GM19238 (cell line): ENCODE measurements around the gene DIS3L2.
A peak's percentile ranks its signal among the peaks of the same experiment; 100 is the strongest.

ENCODE experiments used
- DNase-seq: peaks from one replicate; pipeline ENCODE4 v3.0.0; 2011; ENCODE audit warnings: low spot score; ENCODE audit not compliant: insufficient read length

Gene DIS3L2

DNA sequence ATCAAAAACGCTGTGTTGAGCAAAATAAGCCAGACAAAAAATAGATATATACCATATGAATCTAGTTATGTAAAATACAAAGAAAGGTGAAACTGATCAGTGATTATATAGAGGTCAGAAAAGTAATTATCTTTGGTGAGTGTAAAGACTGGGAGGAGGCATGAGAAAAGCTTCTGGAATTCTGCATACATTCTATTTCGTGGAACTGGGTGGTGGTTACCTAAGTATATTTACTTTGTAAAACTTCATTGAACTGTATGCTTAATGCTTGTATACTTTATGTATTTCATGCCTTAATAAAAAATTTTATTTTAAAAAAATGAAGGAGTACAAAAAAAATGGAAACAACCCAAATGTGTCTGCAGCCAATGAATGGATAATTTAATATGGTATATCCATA is 263.9 kb downstream of the DIS3L2 start:
- DNase-seq = no peak

DNA sequence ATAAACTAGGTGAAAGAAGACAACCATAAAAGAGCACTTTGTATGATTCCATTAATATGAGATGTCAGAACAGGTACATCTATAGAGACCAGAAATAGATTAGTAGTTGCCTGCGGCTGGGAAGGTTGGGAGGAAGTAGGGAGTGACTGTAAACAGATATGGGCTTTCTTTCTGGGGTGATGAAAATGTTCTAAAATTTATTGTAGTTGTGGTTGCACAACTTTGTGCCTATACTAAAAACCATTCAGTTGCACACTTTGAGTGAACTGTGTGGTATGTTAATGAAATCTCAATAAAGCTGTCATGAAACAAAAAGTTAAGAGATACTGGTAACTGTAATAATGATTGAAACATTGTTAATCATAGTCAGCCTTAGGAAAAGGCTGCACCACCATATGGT is 264.4 kb downstream of the DIS3L2 start:
- no peak for DNase-seq

DNA sequence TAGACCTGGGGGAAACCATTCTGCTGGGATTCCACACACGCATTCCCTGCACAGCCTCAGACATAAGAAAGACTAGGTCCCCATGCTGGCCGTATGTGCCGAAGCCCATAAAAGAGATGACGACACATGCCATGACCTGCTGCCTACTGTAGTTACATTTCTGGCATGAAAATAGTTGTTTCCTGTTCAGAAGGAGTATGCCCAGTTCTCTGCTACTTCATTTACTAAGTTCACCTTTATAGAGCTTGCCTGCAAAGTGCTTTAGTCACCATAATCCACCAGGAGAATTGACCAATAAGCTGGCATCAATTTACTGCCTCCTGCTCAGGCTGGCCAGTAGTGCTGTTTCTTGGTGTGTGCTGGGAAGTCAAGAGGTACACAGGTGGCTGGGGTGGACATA is 266.8 kb downstream of the DIS3L2 start:
- no peak for DNase-seq

DNA sequence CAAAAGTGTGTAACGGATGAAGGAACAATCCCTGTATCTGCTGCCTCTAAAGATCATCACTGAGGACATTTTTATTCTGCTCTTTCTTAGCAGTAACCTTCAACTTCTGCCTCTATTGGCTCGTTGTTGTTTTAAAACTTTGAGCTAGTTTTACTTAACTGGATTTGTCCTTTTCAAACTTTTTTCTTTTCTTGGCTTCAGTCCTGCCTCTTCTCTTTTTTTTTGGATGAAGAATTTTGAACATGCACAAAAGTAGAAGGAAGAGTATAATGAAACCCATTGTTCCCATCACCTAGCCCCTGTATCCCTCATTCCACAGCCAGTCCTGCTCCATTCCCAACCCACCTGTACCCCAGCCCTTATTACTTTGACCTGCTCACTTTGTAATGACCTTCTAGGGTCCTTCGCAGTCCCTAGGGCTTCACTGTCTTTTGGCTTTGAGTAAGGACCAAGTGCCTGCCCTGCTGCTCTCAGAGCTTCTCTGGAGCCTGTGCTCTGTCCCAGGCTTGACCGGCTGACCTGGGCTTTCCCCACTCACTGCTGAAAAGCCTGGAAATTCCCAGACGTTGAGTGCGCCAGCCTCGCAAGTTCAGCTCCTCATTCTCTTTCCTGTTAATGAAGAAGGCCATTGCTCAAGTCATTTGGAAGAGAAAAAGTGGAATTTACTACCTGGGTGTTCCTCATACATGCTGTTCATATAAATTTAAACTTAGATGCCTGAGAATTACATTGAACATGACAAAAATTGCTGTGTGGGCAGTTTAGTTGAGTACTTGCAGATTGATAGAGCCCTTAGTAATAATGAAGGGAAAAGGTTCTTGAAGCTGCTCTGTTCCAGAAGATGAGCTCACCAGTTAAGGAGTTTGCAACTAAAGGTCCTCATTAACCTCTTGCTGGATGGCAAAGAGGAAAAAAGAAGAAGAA is 267.7 kb downstream of the DIS3L2 start:
- DNase-seq = no peak

DNA sequence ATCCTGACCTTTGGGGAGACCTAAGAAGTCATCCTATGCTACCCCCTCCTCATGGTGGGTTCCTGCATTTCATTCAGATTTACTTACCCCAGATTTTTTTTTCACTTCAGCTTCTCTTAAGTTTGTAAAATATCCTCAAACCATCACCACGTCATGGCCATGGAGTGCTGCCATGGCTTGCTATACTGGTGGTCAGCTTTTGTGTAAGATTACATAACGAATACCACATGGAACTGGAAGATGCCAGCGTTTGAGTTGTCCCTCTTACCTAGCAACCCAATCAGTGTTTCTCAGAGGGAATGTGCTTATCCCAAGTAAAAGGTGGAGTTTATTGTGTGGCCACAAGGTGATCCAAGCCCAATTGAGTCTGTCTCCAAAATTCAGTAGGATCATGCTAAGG is 268.4 kb downstream of the DIS3L2 start:
- no peak for DNase-seq

DNA sequence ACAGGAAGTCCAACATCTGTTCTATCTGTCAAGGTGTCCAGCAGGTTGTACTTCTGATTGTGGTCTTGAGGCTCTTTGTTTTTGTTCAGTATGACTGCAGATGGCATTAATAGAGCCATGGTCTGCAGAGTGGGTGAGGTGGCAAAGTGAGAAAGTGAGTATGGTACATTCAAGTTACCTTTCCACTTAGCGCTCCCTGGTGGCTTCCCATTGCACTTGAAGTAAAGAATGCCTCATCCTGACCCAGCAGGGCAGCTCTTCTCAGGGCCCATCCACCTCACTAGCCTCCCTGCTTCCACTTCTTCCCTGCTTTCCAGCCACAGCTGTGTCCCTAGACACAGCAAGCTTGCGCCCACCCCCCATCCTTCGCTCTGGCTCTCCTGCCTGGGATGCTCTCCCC is 269.0 kb downstream of the DIS3L2 start:
- no peak for DNase-seq

DNA sequence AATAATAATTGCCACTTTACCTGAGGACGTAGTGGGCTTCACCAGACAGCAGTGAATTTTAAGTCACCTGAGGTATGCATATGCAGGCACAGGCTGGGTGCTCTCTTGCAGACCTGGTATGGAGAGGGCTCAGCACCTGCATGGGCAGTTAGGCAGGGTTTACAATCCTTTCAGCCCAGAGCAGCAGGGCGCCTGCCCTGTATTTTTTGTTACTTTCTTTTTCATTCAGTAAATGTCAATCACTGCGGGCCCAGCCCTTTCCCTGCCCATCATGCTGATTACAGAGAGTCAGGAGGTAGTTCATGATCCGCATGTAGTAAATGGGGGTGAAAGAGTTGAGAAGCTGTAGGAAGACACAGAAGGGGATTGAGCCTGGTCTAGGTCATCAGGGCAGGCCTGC is 270.0 kb downstream of the DIS3L2 start:
- no peak for DNase-seq

DNA sequence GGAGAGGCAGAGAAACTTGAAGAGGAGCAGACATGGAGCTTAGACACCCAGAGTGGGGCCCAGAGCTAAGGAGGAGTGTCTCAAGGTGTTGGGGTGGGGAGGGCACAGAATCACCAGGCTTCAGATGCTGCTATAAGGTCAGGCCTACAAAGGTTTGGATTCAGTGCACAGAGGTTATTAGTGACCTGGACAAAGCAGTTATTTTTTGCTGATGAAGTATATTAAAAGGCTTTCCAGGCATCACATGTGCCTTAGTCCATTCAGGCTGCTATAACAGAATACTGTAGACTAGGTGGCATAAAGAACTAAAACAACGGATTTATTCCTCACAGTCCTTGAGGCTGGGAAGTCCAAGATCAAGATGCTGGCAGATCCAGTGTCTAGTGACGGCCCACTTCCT is 271.4 kb downstream of the DIS3L2 start:
- DNase-seq = no peak

DNA sequence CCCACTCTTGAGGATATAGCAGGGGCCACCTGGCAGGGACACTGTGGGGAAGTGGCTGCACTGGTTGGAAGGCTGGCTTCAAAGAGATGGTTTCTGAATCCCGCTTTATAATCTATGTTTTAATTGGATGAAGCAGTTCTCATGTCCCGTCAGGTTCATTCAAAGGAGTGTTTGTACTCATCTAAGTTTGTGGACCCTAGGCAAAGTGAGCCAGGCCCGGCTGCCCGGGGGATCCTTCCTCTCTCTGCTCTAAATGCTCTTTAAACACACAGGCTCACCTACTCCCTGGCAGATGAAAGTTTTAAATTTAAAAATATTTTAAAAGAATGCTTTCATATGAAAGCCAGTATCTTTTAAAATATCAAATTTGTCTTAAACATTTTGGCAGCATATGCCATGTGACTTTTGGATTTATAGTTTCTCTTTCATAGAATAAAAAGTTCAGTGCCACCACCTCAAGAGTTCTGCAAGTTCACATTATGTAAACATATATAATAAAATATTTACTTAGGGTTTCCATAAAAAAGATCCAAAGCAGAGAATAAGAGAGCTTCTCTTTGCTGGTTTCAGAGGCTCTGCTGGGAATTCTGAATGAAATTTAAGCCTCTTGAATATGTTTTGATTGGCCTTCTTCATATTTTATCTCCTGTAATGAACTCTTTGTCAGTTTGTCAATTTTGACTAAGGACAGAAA is 273.6 kb downstream of the DIS3L2 start:
- DNase-seq = no peak

DNA sequence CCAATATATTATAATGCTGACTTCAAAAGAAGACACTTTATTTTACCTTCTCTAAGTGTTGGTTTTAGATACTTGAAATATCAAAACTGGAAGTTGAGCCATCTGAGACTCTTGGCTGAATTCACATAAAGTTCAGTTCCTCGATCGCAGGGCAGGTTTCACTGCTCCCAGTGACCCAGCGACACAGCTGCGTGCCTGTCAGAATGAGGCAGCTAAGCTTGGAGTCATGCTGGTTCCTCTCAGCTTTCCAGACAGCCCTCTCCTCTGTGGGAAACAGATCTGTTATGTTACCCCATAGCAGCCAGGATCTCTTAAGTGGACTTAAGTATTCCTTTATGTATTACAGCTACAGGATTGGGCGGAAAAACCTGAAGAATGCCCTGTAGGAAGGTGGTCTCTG is 274.2 kb downstream of the DIS3L2 start:
- peak; percentile 34 for DNase-seq

DNA sequence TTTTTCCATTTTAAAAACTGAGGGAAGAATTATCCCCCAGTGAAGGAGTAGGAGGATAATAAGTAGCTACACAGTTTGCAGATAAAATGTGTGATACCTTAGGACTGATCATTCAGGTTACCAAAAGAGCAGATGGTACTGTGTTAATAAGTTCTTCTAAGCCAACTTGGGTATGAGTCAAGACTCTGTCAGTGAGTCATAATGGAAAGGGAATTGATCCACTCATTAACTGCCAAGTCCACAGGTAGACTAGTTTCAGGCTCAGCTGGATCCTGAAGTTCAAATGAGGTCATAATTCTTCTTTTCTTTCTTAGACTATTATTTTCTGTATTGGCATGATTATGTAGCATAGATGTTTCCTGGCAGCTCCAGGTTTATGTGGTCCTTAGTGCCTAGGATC is 274.7 kb downstream of the DIS3L2 start:
- DNase-seq = peak; percentile 35

DNA sequence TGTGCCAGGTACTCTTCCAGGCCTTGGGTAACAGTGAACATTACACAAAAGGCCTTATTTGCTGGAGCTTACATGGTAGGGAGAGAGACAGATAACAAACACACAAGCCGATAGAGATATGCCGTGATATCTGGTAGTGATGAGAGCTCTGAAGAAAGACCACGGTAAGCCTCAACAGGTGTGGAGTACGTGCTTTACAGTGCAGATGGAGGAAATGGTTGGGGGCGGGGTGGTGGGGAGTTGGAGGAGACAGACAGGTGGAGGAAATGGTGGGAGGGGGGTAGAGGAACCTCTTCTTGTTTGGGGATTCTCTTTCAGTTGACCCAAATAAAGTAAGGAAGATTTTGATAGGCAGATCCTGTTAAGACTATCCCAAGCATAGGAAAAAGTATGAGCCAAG is 276.0 kb downstream of the DIS3L2 start:
- no peak for DNase-seq

DNA sequence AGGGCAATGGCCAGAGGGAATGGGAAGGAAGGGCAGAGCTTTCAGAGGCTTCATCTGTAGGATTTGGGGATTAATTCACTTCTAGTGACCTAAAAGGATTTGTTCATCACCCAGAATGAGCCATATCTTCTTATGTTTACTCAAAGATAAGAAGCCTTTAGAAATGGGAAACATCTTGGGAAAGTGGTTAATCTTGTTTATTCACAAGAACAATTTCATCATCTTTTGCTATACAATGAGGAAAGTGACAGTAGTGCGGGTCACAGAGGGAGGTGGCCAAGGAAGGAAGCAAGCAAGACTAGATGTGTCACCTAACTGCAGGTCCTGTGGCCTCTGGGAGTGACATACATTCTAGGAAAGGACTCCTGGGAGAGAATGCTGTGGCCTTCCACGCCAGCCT is 276.6 kb downstream of the DIS3L2 start:
- DNase-seq = no peak

DNA sequence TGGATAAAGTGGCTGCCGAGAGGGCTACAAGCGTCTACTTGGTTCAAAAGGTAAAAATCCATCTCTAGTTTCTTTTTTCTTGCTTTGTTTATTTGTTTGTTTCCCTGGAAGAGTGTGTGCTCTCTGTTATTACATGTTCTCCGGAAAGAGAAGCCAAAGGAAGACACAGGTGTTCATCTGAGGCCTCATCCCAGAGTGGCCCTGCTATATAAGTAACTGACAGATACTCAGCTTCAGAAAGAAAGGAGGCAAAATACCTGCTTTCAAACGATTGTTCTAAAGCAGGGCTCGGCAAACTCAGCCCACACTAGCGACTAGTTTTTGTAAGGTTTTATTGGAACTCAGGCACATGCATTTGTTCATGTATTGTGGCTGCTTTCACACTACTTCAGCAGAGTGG is 277.1 kb downstream of the DIS3L2 start:
- no peak for DNase-seq

DNA sequence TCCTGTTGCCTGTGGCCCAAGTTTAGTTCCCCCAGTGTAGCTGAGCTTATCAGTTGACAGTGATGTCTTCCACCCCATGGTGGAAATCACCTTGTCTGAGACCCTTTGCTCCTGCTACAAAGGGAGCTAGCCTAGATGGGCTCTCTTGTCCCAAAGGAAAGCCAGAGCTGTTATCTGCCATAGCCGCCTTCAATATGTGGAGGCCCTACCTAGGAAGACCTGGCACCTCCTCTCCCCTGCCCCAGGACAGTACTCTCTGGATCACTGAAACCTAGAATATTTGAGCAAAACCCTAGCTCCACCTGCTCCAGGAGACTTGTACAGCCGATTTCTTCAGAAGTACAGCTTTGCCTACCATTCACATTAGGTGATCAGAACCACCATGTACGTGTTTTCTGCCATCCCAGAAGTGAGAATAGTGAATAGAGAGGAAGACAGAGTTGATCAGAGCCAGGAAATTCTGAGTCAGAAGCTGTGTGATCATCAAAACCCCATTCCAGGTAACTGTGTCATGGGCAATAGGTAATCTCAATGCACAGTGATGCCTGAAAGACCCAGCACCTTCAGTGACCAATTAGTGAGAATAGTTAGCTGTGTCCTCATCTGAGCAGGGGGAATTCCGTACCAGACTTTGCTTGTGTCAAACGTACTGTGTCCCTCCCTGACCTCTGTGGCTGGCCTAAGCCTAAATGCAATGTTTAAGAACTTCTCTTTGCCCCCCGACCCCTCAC is 278.6 kb downstream of the DIS3L2 start:
- no peak for DNase-seq

DNA sequence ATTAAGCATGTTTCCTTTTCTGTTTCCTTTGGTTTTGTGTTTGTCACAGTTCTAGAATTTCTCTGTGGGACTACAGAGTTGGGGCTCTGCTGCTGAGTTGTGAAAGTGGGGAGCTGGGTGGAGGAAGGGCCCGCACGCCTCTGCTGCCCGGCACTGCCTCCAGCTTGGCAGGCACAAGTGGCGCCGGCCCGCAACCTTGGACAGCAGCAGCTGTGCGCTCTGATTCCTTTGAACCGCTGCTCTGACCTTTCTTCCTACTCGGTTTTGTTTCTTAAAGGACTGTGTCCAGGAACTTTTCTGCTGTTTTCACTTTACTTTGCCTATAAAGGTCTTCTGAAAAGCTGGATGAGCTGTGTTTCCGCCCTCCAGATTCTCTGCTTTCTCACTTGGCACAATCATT is 279.4 kb downstream of the DIS3L2 start:
- no peak for DNase-seq

DNA sequence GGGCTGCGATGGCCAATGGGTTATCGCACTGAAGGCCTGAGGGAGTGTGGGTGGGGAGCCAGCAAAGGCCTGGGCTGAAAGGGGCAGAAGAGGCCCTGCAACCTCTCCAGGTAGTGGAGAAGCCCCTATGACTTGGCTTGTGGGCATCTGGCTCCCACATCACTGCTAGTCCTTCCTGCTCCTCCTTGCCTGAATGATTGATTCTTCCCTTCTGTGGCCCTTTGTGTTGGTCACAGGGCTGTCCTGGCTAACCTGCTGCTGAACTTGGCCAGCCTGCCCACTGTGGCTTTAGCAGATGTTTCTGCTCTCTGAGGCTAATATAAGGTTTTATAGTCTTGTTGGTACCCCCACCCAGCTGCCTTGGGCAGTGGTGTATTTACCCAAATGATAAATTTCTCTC is 280.8 kb downstream of the DIS3L2 start:
- DNase-seq = no peak

DNA sequence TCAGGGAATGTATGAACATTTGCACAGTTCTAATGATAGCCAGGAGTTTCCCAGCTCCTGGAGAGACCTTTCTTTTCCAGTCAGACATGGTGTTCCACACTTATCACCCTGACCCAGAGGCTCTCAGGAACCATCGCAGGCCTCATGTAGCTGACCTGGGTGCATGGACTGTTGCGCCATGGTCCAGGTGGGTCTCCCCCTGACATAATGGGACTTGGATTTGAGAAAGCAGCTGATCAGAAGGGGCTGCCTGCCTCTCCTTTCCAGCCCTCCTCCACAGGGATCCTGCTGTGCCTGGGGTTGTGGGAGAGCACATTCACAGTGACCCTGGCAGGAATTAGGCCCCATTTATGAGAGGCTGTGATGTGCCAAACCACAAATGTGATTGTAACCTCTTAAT is 283.6 kb downstream of the DIS3L2 start:
- DNase-seq = no peak

DNA sequence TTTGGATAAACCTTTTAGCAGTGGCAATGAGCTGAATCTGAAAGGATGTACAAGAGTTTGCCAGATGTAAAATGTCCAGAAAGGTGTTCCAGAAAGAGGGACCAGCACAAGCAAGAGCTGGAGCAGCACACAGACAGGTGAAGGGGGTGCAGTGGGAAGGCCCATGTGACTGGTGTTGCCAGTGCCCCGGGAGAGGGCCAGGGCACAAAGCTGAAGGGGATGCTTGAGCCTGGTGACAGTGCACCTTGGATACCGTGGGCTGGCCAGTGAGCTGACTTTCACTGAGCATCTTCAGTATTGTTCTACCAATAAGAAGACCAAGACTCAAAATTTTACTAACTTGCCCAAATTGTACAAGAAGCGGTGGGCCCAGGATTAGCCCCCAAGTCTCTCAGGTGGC is 284.7 kb downstream of the DIS3L2 start:
- no peak for DNase-seq

DNA sequence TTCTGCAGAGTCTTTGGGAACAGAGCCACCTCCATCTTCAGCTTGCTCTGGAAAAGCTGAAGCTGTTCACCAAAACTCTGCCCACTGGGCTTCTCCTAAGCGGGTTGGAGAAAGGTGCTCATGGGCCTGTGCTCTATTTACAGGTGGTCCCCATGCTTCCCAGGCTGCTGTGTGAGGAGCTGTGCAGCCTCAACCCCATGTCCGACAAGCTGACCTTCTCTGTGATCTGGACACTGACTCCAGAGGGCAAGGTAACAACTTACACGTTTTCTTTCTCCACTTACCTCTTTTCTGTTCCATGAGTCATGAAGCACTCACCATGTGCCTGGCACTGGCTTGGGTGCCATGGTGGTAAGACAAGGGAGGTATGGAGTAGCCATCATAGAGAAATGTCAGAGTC is 287.6 kb downstream of the DIS3L2 start:
- DNase-seq = no peak

DNA sequence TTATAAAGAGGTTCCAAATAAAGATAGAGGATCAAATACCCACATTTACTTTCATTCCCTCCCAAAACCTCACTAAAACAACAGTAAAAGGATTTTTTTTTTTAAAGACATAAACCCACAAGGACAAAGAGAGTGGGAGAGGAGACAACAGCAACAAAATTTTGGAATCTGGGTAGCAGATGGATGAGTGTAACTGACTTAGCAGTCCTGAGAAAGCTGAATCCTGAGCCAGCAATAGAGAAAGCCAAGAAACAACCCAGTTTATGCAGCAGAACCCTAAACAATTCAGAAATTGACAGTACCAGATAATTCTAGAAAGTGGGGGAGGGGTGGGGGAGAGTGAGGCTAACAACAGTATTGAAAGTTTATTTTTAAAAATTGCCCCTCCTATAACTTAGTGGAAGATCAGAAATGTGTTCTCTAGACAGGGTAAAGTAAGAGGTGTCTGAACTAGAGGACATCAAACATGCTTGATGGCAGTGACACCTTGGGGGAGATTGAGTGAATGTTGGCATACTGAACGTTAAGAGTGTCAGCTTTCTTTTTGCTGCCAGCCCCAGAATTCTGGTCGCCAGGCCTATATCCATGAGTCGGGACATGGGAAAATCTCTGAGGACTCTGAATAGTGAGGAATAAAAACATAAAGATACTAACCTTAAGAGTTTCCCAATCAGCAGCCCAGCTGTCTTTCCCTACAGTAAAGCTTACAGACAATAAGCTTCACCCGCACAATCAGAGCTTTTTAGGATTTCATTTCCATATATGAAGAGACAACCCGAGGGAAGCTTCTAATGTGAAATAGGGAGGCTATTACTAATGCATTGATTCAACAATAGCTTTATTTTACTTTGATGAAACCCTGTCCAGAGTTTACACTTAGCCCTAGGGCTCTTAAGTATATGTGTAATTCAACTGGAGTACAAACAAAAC is 289.0 kb downstream of the DIS3L2 start:
- DNase-seq = no peak
